Kidney epithelial cell (primary cell): ENCODE measurements around the gene DNAAF8. TPM values are rescaled to one million over a fixed set of nuclear protein-coding genes. Genes with fewer than 3 reads are reported as not detected.

Experiments
- DNase-seq: peaks from one replicate; pipeline ENCODE4 v3.0.0-alpha.2; 2010; ENCODE audit warnings: low read depth
- H3K27me3 ChIP-seq: 2 replicates; pipeline ENCODE4 v1.6.0; 2011; ENCODE audit warnings: low read length; ENCODE audit not compliant: control insufficient read depth, insufficient read depth
- H3K36me3 ChIP-seq: 2 replicates; pipeline ENCODE4 v1.5.1; 2011; ENCODE audit warnings: low read length; ENCODE audit not compliant: control insufficient read depth, insufficient read depth
- H3K4me3 ChIP-seq: 2 replicates; pipeline ENCODE4 v1.5.1; 2011; ENCODE audit warnings: low read depth, mild to moderate bottlenecking, control low read depth, low read length
- total RNA-seq: library from RNA; depleted of rRNA; stranded (reverse); fragments of >200 nt; gene quantifications from 2 replicates; pipeline ENCODE4 v1.2.3, GENCODE V29; 2015
- TF ChIP-seq, protein P1 (sequence below): IDR thresholded peaks from 2 replicates; pipeline ENCODE4 v1.5.1; 2011; ENCODE audit warnings: mild to moderate bottlenecking, moderate library complexity, low read length, control low read depth, inconsistent platforms; ENCODE audit not compliant: insufficient read depth, poor library complexity, severe bottlenecking

The DNAAF8 gene
- total RNA-seq, 1 donor from 2014 or later, result 1.8 TPM

DNA sequence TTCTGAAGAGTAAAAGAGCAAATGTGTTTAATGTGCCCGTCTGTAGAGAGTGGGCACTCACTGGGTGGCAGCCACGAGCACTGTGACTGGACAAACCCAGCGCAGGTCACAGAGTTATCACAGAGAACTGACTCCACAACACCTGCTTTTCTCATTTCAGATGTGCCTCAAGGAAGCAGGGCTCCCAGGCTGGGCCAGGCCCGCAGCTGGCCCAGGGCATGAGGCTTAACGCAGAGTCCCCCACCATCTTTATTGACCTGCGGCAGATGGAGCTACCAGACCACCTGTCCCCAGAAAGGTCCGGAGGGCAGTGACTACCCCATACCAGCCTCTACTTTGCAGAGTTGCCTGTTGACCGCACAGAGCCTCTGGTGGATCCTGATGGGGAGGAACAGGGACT is 11.9 kb downstream of the DNAAF8 start:
- DNase-seq, result no peak
- Histone ChIP-seq H3K36me3 (peaks cover 1% of the 10 kb centered on the region), H3K4me3 (no peak overlapping the region), H3K27me3 (peaks cover 3% of the 10 kb centered on the region)
- TF ChIP-seq, protein P1, sequence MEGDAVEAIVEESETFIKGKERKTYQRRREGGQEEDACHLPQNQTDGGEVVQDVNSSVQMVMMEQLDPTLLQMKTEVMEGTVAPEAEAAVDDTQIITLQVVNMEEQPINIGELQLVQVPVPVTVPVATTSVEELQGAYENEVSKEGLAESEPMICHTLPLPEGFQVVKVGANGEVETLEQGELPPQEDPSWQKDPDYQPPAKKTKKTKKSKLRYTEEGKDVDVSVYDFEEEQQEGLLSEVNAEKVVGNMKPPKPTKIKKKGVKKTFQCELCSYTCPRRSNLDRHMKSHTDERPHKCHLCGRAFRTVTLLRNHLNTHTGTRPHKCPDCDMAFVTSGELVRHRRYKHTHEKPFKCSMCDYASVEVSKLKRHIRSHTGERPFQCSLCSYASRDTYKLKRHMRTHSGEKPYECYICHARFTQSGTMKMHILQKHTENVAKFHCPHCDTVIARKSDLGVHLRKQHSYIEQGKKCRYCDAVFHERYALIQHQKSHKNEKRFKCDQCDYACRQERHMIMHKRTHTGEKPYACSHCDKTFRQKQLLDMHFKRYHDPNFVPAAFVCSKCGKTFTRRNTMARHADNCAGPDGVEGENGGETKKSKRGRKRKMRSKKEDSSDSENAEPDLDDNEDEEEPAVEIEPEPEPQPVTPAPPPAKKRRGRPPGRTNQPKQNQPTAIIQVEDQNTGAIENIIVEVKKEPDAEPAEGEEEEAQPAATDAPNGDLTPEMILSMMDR, result no peak

DNA sequence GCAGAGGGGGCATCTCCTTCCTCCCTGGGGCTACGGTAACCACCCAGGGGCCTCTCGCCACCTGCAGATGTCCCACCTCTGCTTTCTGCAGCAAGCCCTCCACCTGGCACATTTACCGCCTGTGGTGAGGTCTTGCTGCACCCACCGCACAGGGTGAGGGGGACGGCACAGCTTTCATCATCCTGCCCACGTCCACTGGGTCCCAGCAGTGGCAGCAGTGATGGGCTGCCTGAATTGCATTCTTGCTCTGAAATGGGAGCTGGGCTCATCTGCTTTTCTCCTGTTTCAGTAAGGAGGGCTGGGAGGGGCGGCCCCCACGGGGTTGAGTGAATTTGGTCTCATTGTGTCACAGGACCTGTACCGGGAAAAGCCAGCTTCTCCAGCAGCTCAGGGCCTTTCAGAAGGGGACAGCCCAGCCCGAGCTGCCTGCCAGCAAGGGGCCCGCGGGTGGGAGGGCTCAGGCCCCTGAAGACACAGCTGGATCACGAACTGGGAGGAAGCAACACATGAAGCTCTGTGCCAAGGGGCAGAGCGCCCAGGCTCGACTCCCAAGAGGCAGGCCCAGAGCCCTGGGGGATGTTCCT is 12.7 kb downstream of the DNAAF8 start:
- H3K27me3 ChIP-seq, result peaks cover 3% of the 10 kb centered on the region
- DNase-seq, result no peak
- TF ChIP-seq, protein P1, result no peak
- H3K4me3 ChIP-seq, result no peak overlapping the region
- H3K36me3 ChIP-seq, result peaks cover 1% of the 10 kb centered on the region

DNA sequence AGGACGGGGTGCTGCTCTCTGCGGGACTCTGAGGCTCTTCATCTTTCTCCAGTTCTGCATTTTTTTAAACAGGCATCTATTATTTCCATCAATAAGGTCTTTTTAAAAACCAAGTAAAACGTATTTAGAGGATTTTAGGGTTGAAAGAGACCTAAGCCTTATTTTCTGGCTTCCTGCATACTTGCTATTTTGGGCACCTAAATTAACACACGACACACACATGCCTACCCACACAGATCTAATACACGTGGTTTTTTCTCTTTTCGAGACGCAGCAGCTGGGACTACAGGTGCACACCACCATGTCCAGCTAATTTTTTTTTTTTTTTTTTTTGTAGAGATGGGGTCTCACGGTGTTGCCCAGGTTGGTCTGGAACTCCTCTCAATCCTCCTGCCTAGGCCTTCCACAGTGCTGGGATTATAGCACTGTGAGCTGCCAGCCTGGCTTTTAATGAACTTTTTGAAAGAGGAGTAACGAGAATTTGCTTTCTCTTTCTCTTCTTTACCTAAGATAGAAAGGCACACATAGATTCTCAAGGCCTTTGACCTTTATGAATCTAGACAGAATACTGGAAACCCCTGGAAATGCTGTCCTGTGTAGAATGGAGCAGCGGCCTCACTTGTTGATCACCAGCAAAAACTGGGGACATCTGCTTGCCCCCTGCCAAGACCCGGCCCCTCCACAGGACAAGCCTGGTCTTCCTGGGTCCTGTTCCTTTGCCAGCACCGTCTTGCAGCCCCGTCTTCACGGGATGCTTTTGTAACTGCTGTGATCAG is 13.8 kb downstream of the DNAAF8 start:
- no peak for DNase-seq
- H3K27me3 ChIP-seq, result peaks cover 3% of the 10 kb centered on the region
- TF ChIP-seq, protein P1, result no peak

DNA sequence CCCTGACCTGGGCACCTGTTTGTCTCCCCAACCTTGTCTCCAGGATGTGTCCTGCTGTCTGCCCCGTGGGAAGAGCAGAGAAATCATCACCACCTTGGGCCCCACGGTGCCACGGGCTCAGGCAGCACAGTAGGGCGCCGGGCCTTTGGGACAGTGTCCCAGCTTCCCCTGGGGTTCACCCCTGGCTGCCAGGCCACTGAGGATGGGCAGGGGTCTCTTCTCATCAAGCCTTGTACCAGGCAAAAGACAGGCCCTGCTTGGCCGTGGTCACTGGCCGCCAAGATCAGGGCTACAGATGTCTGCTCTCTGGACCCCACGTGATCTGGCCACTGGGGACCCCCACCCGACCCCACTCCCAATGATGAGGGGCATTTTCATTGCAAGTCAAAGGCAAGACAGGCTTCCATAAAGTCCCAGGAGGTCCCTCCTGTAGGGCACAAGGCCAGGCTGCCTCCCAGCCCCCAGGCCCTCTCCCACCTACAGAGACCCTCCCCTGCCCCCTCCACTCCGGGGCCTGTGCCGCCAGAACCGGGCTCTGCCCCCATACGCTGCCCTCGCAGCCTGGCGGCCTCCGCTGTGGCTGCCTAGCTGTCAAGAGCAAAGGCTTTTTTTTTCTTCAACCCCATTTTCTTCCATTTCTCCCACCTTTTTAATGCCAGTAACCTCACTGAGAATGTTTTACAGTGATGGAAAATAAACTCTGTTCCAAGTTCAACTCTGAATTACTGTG is 14.5 kb downstream of the DNAAF8 start:
- H3K27me3 ChIP-seq, result no peaks in the 10 kb centered on the region
- no peak for DNase-seq
- H3K4me3 ChIP-seq, result no peak overlapping the region
- TF ChIP-seq, protein P1, result no peak
- H3K36me3 ChIP-seq, result peaks cover 1% of the 10 kb centered on the region

More for the DNA sequence above, 13.8 kb downstream of the DNAAF8 start:
- Histone ChIP-seq H3K4me3 (no peak overlapping the region), H3K36me3 (peaks cover 1% of the 10 kb centered on the region)

DNA sequence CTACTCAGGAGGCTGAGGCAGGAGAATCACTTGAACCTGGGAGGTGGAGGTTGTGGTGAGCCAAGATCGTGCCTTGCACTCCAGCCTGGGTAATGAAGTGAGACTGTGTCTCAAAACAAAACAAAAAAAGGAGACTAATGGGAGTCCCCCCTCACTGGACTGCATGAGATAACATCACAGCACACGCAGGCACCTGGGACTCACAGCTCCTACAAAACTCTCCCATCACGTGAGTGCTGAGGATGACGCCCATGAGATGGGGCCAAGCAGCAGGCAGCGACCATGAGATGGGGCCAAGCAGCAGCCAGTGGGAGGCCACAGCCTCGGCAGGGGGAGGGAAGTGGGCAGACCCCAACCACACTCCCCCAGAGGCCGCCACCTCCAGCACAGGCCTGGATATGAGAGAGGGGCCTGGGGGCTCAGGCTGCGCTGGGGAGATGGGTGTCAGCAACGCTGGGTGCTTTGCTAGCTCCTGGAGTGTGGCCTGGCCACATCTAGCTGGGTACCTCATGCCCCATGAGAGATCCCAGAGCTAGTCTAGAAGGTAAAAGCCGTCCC is 15.4 kb downstream of the DNAAF8 start:
- Histone ChIP-seq H3K4me3 (no peak overlapping the region), H3K27me3 (no peaks in the 10 kb centered on the region), H3K36me3 (peaks cover 1% of the 10 kb centered on the region)
- DNase-seq, result no peak
- TF ChIP-seq, protein P1, result no peak
